A549 (cell line): Measurements from ENCODE around the gene GALNT12. TPM values are rescaled to one million over a fixed set of nuclear protein-coding genes. Genes with fewer than 3 reads are reported as not detected.

Experiments
- ATAC-seq, 2 experiments: fragments of 200-7000 bp in 1 of 2; fragments of >200 bp in 1 of 2; cut with Nextera tagmentation in 1 of 2; cut with Tn5 transposase in 1 of 2; 3 replicates each; pipeline versions ENCODE4 v1.8.0 to v1.9.1; 2018 to 2020; ENCODE audit warnings: mild to moderate bottlenecking in 1 of 2, moderate library complexity in 1 of 2
- CTCF ChIA-PET: fragments of 300-600 bp; sonication (Branson Sonifier 250); formaldehyde crosslinking; extraction: SDS; loops from one replicate; lab custom pipeline; 2021; ENCODE audit warnings: antibody characterized with exemption, inconsistent platforms; lab: Yijun Ruan, JAX
- POLR2A ChIA-PET: fragments of 350-600 bp; formaldehyde crosslinking; extraction: SDS; loops from one replicate; lab custom pipeline; 2021; ENCODE audit warnings: antibody characterized with exemption, inconsistent platforms; lab: Yijun Ruan, JAX
- DNase-seq, 2 experiments: peaks; one replicate each; pipeline versions ENCODE4 v3.0.0 to v3.0.0-alpha.2; 2011 to 2016; ENCODE audit warnings: low read depth in 1 of 2, low spot score in 1 of 2
- FAIRE-seq: peaks from 2 replicates; lab custom pipeline; 2011; peaks lifted over from hg19 to GRCh38; lab: Jason Lieb, UNC
- H3K27ac ChIP-seq, 2 experiments: fragments of >200 bp; sonication (Bioruptor Twin); formaldehyde crosslinking; 3 replicates each; pipeline ENCODE4 v1.5.1; 2016 to 2017
- H3K4me1 ChIP-seq: fragments of >200 bp; sonication (Bioruptor Twin); formaldehyde crosslinking; 3 replicates; pipeline ENCODE4 v1.6.1; 2016
- H3K4me2 ChIP-seq: fragments of >200 bp; sonication (Bioruptor Twin); formaldehyde crosslinking; 3 replicates; pipeline ENCODE4 v1.6.1; 2016
- H3K4me3 ChIP-seq: fragments of >200 bp; sonication (Bioruptor Twin); formaldehyde crosslinking; 3 replicates; pipeline ENCODE4 v1.5.1; 2016
- H3K9me3 ChIP-seq: fragments of >200 bp; sonication (Bioruptor Twin); formaldehyde crosslinking; 3 replicates; pipeline ENCODE4 v1.6.1; 2016
- ATOH8 ChIP-seq: fragments of 250-450 bp; sonication (Bioruptor Pico); IDR thresholded peaks from 2 replicates; pipeline ENCODE4 v1.5.0; 2020; ENCODE audit warnings: low read depth, mild to moderate bottlenecking, moderate library complexity
- BHLHE40 ChIP-seq: IDR thresholded peaks from 2 replicates; pipeline ENCODE4 v1.6.1; 2012; ENCODE audit warnings: low read depth, low read length, inconsistent platforms
- CBX2 ChIP-seq: fragments of 200-600 bp; sonication (generic); IDR thresholded peaks from 2 replicates; pipeline ENCODE4 v1.6.1; 2016; ENCODE audit warnings: low read depth, mild to moderate bottlenecking, borderline replicate concordance
- CEBPB ChIP-seq, 2 experiments: fragments of >200 bp in 1 of 2; sonication (Bioruptor Twin) in 1 of 2; formaldehyde crosslinking in 1 of 2; IDR thresholded peaks; 2 replicates each; pipeline ENCODE4 v1.6.1; 2012 to 2016
- CHD2 ChIP-seq: fragments of 150-350 bp; IDR thresholded peaks from 2 replicates; pipeline ENCODE4 v1.6.1; 2014; ENCODE audit warnings: low read length; ENCODE audit not compliant: partially characterized antibody
- E2F6 ChIP-seq: IDR thresholded peaks from 2 replicates; pipeline ENCODE4 v1.6.1; 2012; ENCODE audit warnings: low read depth, borderline replicate concordance
- EHF ChIP-seq: fragments of 250-450 bp; sonication (Bioruptor Pico); IDR thresholded peaks from 2 replicates; pipeline ENCODE4 v1.5.0; 2020; ENCODE audit warnings: mild to moderate bottlenecking
- ELK1 ChIP-seq: fragments of 150-350 bp; IDR thresholded peaks from 2 replicates; pipeline ENCODE4 v1.6.1; 2014; ENCODE audit warnings: low read depth, mild to moderate bottlenecking, low read length
- EP300 ChIP-seq, 2 experiments: fragments of >200 bp; sonication (Bioruptor Twin); formaldehyde crosslinking; IDR thresholded peaks; 2 replicates in 1 of 2; 3 replicates in 1 of 2; pipeline ENCODE4 v1.6.1; 2016 to 2017
- HDAC2 ChIP-seq: fragments of 200-600 bp; sonication (generic); IDR thresholded peaks from 2 replicates; pipeline ENCODE4 v1.6.1; 2016
- HES2 ChIP-seq: fragments of >200 bp; sonication (Bioruptor Twin); formaldehyde crosslinking; IDR thresholded peaks from 2 replicates; pipeline ENCODE4 v1.6.1; 2016
- HMGXB4 ChIP-seq: fragments of 250-450 bp; sonication (Bioruptor Pico); IDR thresholded peaks from 2 replicates; pipeline ENCODE4 v1.5.0; 2021; ENCODE audit warnings: mild to moderate bottlenecking, moderate library complexity, borderline replicate concordance
- HOXB13 ChIP-seq: fragments of 250-450 bp; sonication (Bioruptor Pico); IDR thresholded peaks from 2 replicates; pipeline ENCODE4 v1.5.0; 2020; ENCODE audit warnings: low read depth, mild to moderate bottlenecking, moderate library complexity
- JUN ChIP-seq, 2 experiments: fragments of >200 bp; sonication (Bioruptor Twin); formaldehyde crosslinking; IDR thresholded peaks; 2 replicates in 1 of 2; 3 replicates in 1 of 2; pipeline ENCODE4 v1.6.1; 2016 to 2017
- MAZ ChIP-seq: fragments of 150-350 bp; IDR thresholded peaks from 2 replicates; pipeline ENCODE4 v1.6.1; 2014; ENCODE audit warnings: antibody characterized with exemption, low read depth, low read length, borderline replicate concordance
- NFE2L2 ChIP-seq: fragments of 150-350 bp; conservative IDR thresholded peaks from 2 replicates; pipeline ENCODE4 v1.6.1; 2014; ENCODE audit warnings: low read length
- PBX3 ChIP-seq: IDR thresholded peaks from 2 replicates; pipeline ENCODE4 v1.6.1; 2012
- PHF8 ChIP-seq: fragments of 200-600 bp; sonication (generic); IDR thresholded peaks from 2 replicates; pipeline ENCODE4 v1.6.1; 2016; ENCODE audit warnings: low read depth, mild to moderate bottlenecking, antibody characterized with exemption, moderate library complexity, borderline replicate concordance
- POLR2A ChIP-seq: IDR thresholded peaks from 2 replicates; pipeline ENCODE4 v1.6.1; 2012; ENCODE audit warnings: mild to moderate bottlenecking, low read length
- POLR2AphosphoS2 ChIP-seq: conservative IDR thresholded peaks from 2 replicates; pipeline ENCODE4 v1.6.1; 2012; ENCODE audit warnings: low read length, improper control_type of control experiment, inconsistent platforms
- SMC3 ChIP-seq: fragments of >200 bp; sonication (Bioruptor Twin); formaldehyde crosslinking; IDR thresholded peaks from 3 replicates; pipeline ENCODE4 v1.6.1; 2018; ENCODE audit warnings: inconsistent platforms
- SREBF2 ChIP-seq: fragments of 450-650 bp; IDR thresholded peaks from 2 replicates; pipeline ENCODE4 v1.6.1; 2014; ENCODE audit warnings: mild to moderate bottlenecking, moderate library complexity
- TP53 ChIP-seq: fragments of 250-450 bp; sonication (Bioruptor Pico); IDR thresholded peaks from 2 replicates; pipeline ENCODE4 v1.5.0; 2021; ENCODE audit warnings: mild to moderate bottlenecking, moderate library complexity
- WGBS: methylation state at CpG from one replicate; pipeline ENCODE4 v1.1.6; 2017; ENCODE audit errors: missing lambda C conversion rate; 5-methylcytosine and 5-hydroxymethylcytosine counted together
- polyA plus RNA-seq, 4 experiments: library from polyadenylated mRNA; depleted of rRNA in 3 of 4; stranded (reverse); fragments of >200 nt; fragmentation: RNase III in 1 of 4; extraction: RNeasy Plus Mini Kit Qiagen cat#74134 plus additional on column Dnase treatment in 1 of 4; gene quantifications; 2 replicates in 3 of 4; 3 replicates in 1 of 4; pipeline ENCODE4 v1.2.3, GENCODE V29; 2011 to 2017

Gene GALNT12
- polyA plus RNA-seq, 2 of the 4 experiments (the other 2 are of a cell fraction): 3.2 to 7.3 TPM

GRCh38 chr9:98826716-98827115, 19.2 kb downstream of the GALNT12 start (continued):
- no peak for TF ChIP-seq ATOH8 (CRISPR knock-in tag)

- Histone ChIP-seq H3K9me3 (no peaks in the 10 kb centered on the region), H3K4me3 (no peak overlapping the region), H3K27ac (no peak overlapping the region), H3K4me2 (no peak overlapping the region), H3K4me1 (no peaks in the 10 kb centered on the region)
- FAIRE-seq (no peak), DNase-seq (no peak), ATAC-seq (no peak)
- 68% methylated on average over 5 of the region's 5 CpGs for WGBS
- ChIA-PET CTCF (interaction anchor here (1.3 to 1.4 kb wide), 2 partner anchors 23 to 34 kb away, joined by 3 to 4 read pairs; partner anchors contain the start of gene ANKS6), POLR2A (no interaction called here)
- TF ChIP-seq POLR2AphosphoS2: no peak
- TF ChIP-seq POLR2A: no peak
- no peak for TF ChIP-seq BHLHE40
- no peak for TF ChIP-seq HES2
- no peak for TF ChIP-seq JUN (IDR thresholded peaks at IDR 0.05)
Measured at GRCh38 chr9:98829766-98830165, 22.3 kb downstream of the GALNT12 start.

GRCh38 chr9:98830554-98830953, 23.1 kb downstream of the GALNT12 start:
- FAIRE-seq (no peak), ATAC-seq (no peak), DNase-seq (no peak)
- no peaks in the 10 kb centered on the region for H3K4me1 ChIP-seq
- TF ChIP-seq JUN (IDR thresholded peaks at IDR 0.05) (no peak), CEBPB (IDR thresholded peaks at IDR 0.05) (no peak), NFE2L2 (no peak), SMC3 (no peak)
- H3K9me3 ChIP-seq: no peaks in the 10 kb centered on the region
- ChIA-PET POLR2A (no interaction called here), CTCF (interaction anchor here (1.4 kb wide), 1 partner anchor 24 kb away, joined by 4 read pairs; no protein-coding TSS in a partner anchor)
- H3K4me3 ChIP-seq: no peak overlapping the region
- no peak overlapping the region for H3K27ac ChIP-seq
- 90% methylated on average over 5 of the region's 5 CpGs for WGBS
- no peak overlapping the region for H3K4me2 ChIP-seq

- H3K4me3 ChIP-seq: no peak overlapping the region
- no peaks in the 10 kb centered on the region for H3K4me1 ChIP-seq
- TF ChIP-seq HES2 (no peak), E2F6 (no peak), CBX2 (no peak)
- H3K9me3 ChIP-seq: no peaks in the 10 kb centered on the region
- ATAC-seq (no peak), FAIRE-seq (no peak), DNase-seq (no peak)
- no peak overlapping the region for H3K4me2 ChIP-seq
- POLR2A ChIA-PET: no interaction called here
- H3K27ac ChIP-seq: no peak overlapping the region
- CTCF ChIA-PET: no interaction called here
- WGBS: 92% methylated on average over 16 of the region's 16 CpGs
Measured at GRCh38 chr9:98831696-98832095, 24.2 kb downstream of the GALNT12 start.

GRCh38 chr9:98832768-98833089, 25.3 kb downstream of the GALNT12 start:
- Histone ChIP-seq H3K9me3 (no peaks in the 10 kb centered on the region), H3K4me3 (no peak overlapping the region), H3K27ac (no peak overlapping the region), H3K4me2 (no peak overlapping the region), H3K4me1 (no peaks in the 10 kb centered on the region)
- ChIA-PET CTCF (no interaction called here), POLR2A (no interaction called here)
- WGBS: 91% methylated on average over 1 of the region's 1 CpG
- ATAC-seq: no peak
- DNase-seq: no peak
- TF ChIP-seq SREBF2: no peak
- no peak for TF ChIP-seq JUN (IDR thresholded peaks at IDR 0.05)
- no peak for TF ChIP-seq CHD2
- TF ChIP-seq CEBPB (IDR thresholded peaks at IDR 0.05): no peak
- TF ChIP-seq HES2: no peak
- TF ChIP-seq TP53 (CRISPR knock-in tag): no peak
- TF ChIP-seq ELK1: no peak
- no peak for TF ChIP-seq PHF8
- TF ChIP-seq HOXB13 (CRISPR knock-in tag): no peak
- TF ChIP-seq MAZ: no peak
- TF ChIP-seq EP300 (IDR thresholded peaks at IDR 0.05): no peak
- TF ChIP-seq EHF: no peak
- no peak for TF ChIP-seq HDAC2
- no peak for TF ChIP-seq PBX3
- TF ChIP-seq HMGXB4 (CRISPR knock-in tag): no peak
- FAIRE-seq: no peak
